ENCODE data around the gene EIF4B. TPM values are rescaled to one million over a fixed set of nuclear protein-coding genes. Genes with fewer than 3 reads are reported as not detected.

EIF4B gene
- total and polyA plus RNA-seq, 9 of the 15 experiments (the other 6 are each of a cell fraction or from before 2014, with no cell fraction given): 138 to 669 (median 552) TPM

DNA sequence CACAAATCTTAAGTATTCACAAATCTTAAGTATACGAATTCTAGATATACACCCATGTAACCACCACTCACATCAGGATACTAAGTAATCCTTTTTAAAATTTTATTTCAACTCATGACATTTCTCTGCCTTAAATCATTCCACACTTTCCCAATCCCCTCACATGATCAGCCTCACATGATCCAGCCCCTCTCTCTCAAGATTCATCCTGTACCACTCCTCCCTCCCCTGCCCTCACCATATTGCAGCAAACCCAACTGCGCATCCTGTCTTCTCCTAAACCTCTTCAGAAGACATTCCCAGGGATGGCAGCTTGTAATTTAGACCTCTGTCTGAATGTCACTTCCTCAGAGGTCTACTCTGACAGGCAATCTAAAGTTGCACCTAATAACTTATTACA, 1.7 kb upstream of the EIF4B start (continued):
- TF ChIP-seq JUND (IDR thresholded peaks at IDR 0.05; ENCODE audit: borderline replicate concordance, low read depth, low read length) (no peak), JUND (tag; IDR thresholded peaks at IDR 0.05; ENCODE audit: borderline replicate concordance, low read depth, low read length) (no peak), MECOM (CRISPR knock-in tag; IDR thresholded peaks at IDR 0.05) (no peak), CEBPB (tag; IDR thresholded peaks at IDR 0.05) (peak; percentile 34; the same call in 1 of the 2 replicates), CBFA2T2 (conservative IDR thresholded peaks at IDR 0.05) (peak; percentile 56; the same call in 1 of the 2 replicates)
- TF ChIP-seq, protein P1, sequence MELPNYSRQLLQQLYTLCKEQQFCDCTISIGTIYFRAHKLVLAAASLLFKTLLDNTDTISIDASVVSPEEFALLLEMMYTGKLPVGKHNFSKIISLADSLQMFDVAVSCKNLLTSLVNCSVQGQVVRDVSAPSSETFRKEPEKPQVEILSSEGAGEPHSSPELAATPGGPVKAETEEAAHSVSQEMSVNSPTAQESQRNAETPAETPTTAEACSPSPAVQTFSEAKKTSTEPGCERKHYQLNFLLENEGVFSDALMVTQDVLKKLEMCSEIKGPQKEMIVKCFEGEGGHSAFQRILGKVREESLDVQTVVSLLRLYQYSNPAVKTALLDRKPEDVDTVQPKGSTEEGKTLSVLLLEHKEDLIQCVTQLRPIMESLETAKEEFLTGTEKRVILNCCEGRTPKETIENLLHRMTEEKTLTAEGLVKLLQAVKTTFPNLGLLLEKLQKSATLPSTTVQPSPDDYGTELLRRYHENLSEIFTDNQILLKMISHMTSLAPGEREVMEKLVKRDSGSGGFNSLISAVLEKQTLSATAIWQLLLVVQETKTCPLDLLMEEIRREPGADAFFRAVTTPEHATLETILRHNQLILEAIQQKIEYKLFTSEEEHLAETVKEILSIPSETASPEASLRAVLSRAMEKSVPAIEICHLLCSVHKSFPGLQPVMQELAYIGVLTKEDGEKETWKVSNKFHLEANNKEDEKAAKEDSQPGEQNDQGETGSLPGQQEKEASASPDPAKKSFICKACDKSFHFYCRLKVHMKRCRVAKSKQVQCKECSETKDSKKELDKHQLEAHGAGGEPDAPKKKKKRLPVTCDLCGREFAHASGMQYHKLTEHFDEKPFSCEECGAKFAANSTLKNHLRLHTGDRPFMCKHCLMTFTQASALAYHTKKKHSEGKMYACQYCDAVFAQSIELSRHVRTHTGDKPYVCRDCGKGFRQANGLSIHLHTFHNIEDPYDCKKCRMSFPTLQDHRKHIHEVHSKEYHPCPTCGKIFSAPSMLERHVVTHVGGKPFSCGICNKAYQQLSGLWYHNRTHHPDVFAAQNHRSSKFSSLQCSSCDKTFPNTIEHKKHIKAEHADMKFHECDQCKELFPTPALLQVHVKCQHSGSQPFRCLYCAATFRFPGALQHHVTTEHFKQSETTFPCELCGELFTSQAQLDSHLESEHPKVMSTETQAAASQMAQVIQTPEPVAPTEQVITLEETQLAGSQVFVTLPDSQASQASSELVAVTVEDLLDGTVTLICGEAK (IDR thresholded peaks at IDR 0.05): no peak
- TF ChIP-seq, protein P1 (CRISPR knock-in tag; IDR thresholded peaks at IDR 0.05): no peak
- TF ChIP-seq, protein P2, sequence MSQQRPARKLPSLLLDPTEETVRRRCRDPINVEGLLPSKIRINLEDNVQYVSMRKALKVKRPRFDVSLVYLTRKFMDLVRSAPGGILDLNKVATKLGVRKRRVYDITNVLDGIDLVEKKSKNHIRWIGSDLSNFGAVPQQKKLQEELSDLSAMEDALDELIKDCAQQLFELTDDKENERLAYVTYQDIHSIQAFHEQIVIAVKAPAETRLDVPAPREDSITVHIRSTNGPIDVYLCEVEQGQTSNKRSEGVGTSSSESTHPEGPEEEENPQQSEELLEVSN (IDR thresholded peaks at IDR 0.05; ENCODE audit: borderline replicate concordance in 1 of 2, extremely low read depth in 1 of 2, insufficient read depth in 1 of 2, insufficient read length in 1 of 2, low read depth in 1 of 2, low read length in 1 of 2, poor library complexity in 1 of 2, severe bottlenecking in 1 of 2): no peak
